H1 (cell line): Measurements from ENCODE around the gene PXDN. TPM values are rescaled to one million over a fixed set of nuclear protein-coding genes. Genes with fewer than 3 reads are reported as not detected.

ENCODE experiments used
- CBX8 ChIP-seq: fragments of 300-800, 300-1000 bp; sonication (generic); IDR thresholded peaks from 2 replicates; pipeline ENCODE4 v1.7.1; 2016; ENCODE audit warnings: low read depth, low read length, borderline replicate concordance
- CHD1 ChIP-seq: IDR thresholded peaks from 2 replicates; pipeline ENCODE4 v1.6.1; 2012; ENCODE audit warnings: low read depth, low read length, improper control_type of control experiment
- CHD7 ChIP-seq: fragments of 300-600 bp; sonication (generic); IDR thresholded peaks from 2 replicates; pipeline ENCODE4 v1.7.1; 2012; ENCODE audit warnings: low read length, moderate library complexity, mild to moderate bottlenecking, inconsistent platforms; ENCODE audit not compliant: insufficient replicate concordance
- E2F6 ChIP-seq: IDR thresholded peaks from 2 replicates; pipeline ENCODE4 v1.6.1; 2012; ENCODE audit warnings: inconsistent platforms
- EGR1 ChIP-seq: IDR thresholded peaks from 2 replicates; pipeline ENCODE4 v1.6.1; 2011; ENCODE audit warnings: low read depth, low read length, borderline replicate concordance
- NANOG ChIP-seq: IDR thresholded peaks from 2 replicates; pipeline ENCODE4 v1.6.1; 2011; ENCODE audit warnings: low read length, low read depth, mild to moderate bottlenecking, inconsistent platforms; ENCODE audit not compliant: insufficient read depth, poor library complexity, severe bottlenecking
- RAD21 ChIP-seq, 2 experiments: IDR thresholded peaks in 1 of 2; conservative IDR thresholded peaks in 1 of 2; 2 replicates each; pipeline ENCODE4 v1.6.1; 2011; ENCODE audit warnings: low read depth in 2 of 2, low read length in 2 of 2, improper control_type of control experiment in 1 of 2, inconsistent platforms in 1 of 2, mild to moderate bottlenecking in 1 of 2, moderate library complexity in 1 of 2
- RBBP5 ChIP-seq: IDR thresholded peaks from 2 replicates; pipeline ENCODE4 v1.7.1; 2012; ENCODE audit warnings: low read depth, mild to moderate bottlenecking, inconsistent platforms, low read length, moderate library complexity, borderline replicate concordance
- SP2 ChIP-seq: IDR thresholded peaks from 2 replicates; pipeline ENCODE4 v1.6.1; 2012; ENCODE audit warnings: mild to moderate bottlenecking, low read length, inconsistent platforms
- TBP ChIP-seq: IDR thresholded peaks from 2 replicates; pipeline ENCODE4 v1.6.1; 2011; ENCODE audit warnings: low read depth, low read length, improper control_type of control experiment
- polyA plus RNA-seq, 7 experiments: library from polyadenylated mRNA; depleted of rRNA in 3 of 7; stranded (reverse) in 5 of 7; unstranded in 2 of 7; fragments of >200 nt in 5 of 7; fragments of 200-250 nt in 2 of 7; gene quantifications; 1 replicate in 5 of 7; 2 replicates in 1 of 7; 4 replicates in 1 of 7; pipeline versions ENCODE4 v1.2.1 to v1.2.3, GENCODE V29; 2011 to 2013; ENCODE audit warnings: missing spikeins in 2 of 7, mixed read lengths in 2 of 7
- total RNA-seq: library from RNA; stranded (reverse); fragmentation: NEBNext Ultra II Directional; extraction: Animal tissue kit (Norgen Biotek cat#: 25700); gene quantifications from 2 replicates; pipeline ENCODE4 v1.2.1, GENCODE V29; 2021

Gene PXDN
- total and polyA plus RNA-seq, 2 of the 8 experiments (the other 6 are each of a cell fraction or from before 2014, with no cell fraction given) = 104 to 141 TPM

- TF ChIP-seq CHD7 = no peak
- no peak for TF ChIP-seq SP2
- TF ChIP-seq EGR1 = no peak
- no peak for TF ChIP-seq TBP
- TF ChIP-seq CHD1 = no peak
- TF ChIP-seq E2F6 = no peak
- TF ChIP-seq RBBP5 = no peak
- TF ChIP-seq RAD21 (IDR thresholded peaks at IDR 0.05 in 1 of 2, conservative IDR thresholded peaks at IDR 0.05 in 1 of 2; ENCODE audit: low read depth in 2 of 2, low read length in 2 of 2) = no peak
- no peak for TF ChIP-seq NANOG
- no peak for TF ChIP-seq CBX8
Observed at GRCh38 chr2:1612391-1613077, 131.8 kb downstream of the PXDN start (continued).
